Lower lobe of right lung (tissue), 2 donors: Measurements from ENCODE around the gene CSNK2B. TPM values are rescaled to one million over a fixed set of nuclear protein-coding genes. Genes with fewer than 3 reads are reported as not detected.
A peak's percentile ranks its signal among the peaks of the same experiment; 100 is the strongest.

Source experiments
- ATAC-seq, 2 donors: fragments of 200-7000 bp; cut with Tn5 transposase; one replicate each; pipeline ENCODE4 v1.9.1; 2020 to 2022; ENCODE audit warnings: mild to moderate bottlenecking in 2 of 2, moderate library complexity in 2 of 2
- DNase-seq: peaks from one replicate; pipeline ENCODE4 v3.0.0-alpha.2; 2020
- H3K27ac ChIP-seq: fragments of 200-600 bp; one replicate; pipeline ENCODE4 v1.8.0; 2022
- H3K27me3 ChIP-seq: fragments of 200-600 bp; one replicate; pipeline ENCODE4 v1.8.0; 2022; ENCODE audit warnings: low read depth
- H3K36me3 ChIP-seq: fragments of 200-600 bp; one replicate; pipeline ENCODE4 v1.8.0; 2022; ENCODE audit warnings: mild to moderate bottlenecking
- H3K4me1 ChIP-seq: fragments of 200-600 bp; one replicate; pipeline ENCODE4 v1.8.0; 2022
- H3K4me3 ChIP-seq: fragments of 200-600 bp; one replicate; pipeline ENCODE4 v1.8.0; 2022; ENCODE audit warnings: mild to moderate bottlenecking
- H3K9me3 ChIP-seq: fragments of 200-600 bp; one replicate; pipeline ENCODE4 v1.8.0; 2022
- CTCF ChIP-seq: fragments of 200-600 bp; IDR thresholded peaks from one replicate; pipeline ENCODE4 v1.8.0; 2022; ENCODE audit warnings: antibody characterized with exemption, mild to moderate bottlenecking
- intact Hi-C: fragments of 100-400 bp; cut with DNase I; formaldehyde crosslinking; loops from one replicate; pipeline ENCODE4 v1.11.0; 2022
- total RNA-seq: library from RNA; stranded (reverse); fragmentation: NEBNext Ultra II Directional; extraction: Animal tissue kit (Norgen Biotek cat#: 25700); gene quantifications from one replicate; pipeline ENCODE4 v1.2.1, GENCODE V29; 2021
- donor health status: DM: no; HTN: yes; CAD: no; lungs with severe emphysema.

Gene CSNK2B
- total RNA-seq, 1 donor from 2014 or later = 117 TPM

GRCh38 chr6:31662124-31662723 lies 3.7 kb upstream of the CSNK2B start:
- H3K36me3 ChIP-seq = peaks cover 34% of the 10 kb centered on the region
- intact Hi-C loops = no loop called here
- no peak overlapping the region for H3K27ac ChIP-seq
- DNase-seq = no peak
- no peaks in the 10 kb centered on the region for H3K27me3 ChIP-seq
- H3K4me3 ChIP-seq = no peak overlapping the region
- H3K9me3 ChIP-seq = no peaks in the 10 kb centered on the region
- H3K4me1 ChIP-seq = peaks cover 66% of the 10 kb centered on the region
- no peak for TF ChIP-seq CTCF
- ATAC-seq = no peak

DNA sequence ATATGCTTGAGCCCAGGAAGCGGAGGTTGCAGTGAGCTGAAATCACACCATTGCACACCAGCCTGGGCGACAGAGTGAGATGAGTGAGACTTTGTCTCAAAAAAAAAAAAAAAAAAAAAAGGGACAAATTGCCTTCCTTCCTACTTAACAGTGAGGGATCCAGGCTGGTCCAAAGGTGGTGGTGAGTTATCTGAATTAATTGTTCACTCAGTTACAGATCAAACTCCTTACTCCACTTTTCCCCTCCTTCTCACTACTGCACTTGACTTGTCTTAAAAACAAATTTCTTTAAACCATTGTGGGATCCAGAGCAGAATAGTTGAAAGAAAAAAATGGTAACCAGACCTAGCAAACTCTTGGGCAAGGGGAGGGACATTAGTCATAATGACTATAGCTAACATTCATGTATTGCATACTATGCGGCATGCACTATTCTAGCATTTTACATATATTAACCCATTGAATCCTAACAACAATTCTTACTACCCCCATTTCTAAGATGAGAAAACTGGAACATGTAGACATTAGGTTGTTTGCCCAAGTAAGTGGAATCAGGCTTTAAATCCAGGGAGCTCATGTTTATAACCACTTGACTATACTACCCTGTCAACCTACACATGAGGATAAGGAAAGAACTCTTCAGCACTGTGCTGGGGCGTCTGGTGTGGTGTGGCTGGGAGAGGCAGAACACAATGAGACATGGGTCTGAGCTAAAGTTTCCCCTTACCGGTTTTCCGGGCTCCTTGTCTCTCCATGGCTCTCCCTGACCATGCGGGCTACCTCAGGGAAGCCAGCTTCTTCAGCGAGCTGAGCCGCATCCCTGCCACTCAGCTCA lies 2.5 kb upstream of the CSNK2B start:
- Histone ChIP-seq H3K4me1 (peaks cover 66% of the 10 kb centered on the region), H3K9me3 (no peaks in the 10 kb centered on the region), H3K4me3 (peak overlapping the region; percentile 78), H3K27ac (peak overlapping the region; percentile 91), H3K27me3 (no peaks in the 10 kb centered on the region), H3K36me3 (peaks cover 36% of the 10 kb centered on the region)
- DNase-seq (no peak), ATAC-seq (no peak)
- no peak for TF ChIP-seq CTCF
- intact Hi-C loops = no loop called here

DNA sequence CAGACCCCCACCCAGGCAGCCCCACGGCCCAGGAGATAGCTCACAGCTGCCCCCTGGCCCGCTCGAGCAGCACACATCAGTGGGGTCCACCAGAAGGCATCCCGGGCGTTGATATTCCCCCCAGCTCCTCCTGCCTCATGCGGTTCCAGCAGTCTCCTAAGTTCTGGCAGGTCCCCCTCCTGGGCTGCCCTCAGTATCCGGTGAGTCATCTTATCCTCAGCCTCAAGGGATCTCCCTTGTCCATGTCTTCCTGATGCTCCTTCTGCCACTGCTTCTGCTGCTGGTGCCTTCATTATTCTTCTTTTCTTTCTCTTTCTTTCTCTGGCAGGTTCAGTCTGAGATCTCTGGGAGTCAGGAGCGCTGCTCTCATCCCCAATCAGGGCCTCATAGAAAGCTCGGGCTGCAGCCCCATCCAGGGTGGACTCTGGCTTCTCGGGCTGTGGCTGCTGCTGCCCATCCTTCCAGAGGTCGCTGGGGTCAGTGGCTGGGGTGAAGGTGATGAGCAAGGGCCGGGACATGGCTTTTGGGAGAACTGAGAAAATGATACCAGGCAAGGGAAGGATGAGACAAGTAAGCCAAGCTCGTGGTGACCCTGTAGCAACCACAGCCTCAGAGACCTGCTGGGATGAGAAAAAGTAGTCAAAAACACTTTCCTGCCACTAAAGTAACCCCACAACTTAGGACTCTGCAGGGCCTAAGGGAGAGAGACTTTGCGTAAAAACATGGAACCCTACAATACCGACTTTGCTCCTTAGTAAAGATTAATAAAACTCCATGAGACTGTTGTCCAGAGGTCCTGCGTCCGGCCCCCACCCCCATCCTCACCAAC lies 1.7 kb upstream of the CSNK2B start:
- peak overlapping the region; percentile 91 for H3K27ac ChIP-seq
- H3K9me3 ChIP-seq = no peaks in the 10 kb centered on the region
- DNase-seq (no peak), ATAC-seq (no peak)
- intact Hi-C loops = no loop called here
- no peak for TF ChIP-seq CTCF
- no peaks in the 10 kb centered on the region for H3K27me3 ChIP-seq
- H3K4me1 ChIP-seq = peaks cover 59% of the 10 kb centered on the region
- H3K4me3 ChIP-seq = peak overlapping the region; percentile 78
- peaks cover 45% of the 10 kb centered on the region for H3K36me3 ChIP-seq

DNA sequence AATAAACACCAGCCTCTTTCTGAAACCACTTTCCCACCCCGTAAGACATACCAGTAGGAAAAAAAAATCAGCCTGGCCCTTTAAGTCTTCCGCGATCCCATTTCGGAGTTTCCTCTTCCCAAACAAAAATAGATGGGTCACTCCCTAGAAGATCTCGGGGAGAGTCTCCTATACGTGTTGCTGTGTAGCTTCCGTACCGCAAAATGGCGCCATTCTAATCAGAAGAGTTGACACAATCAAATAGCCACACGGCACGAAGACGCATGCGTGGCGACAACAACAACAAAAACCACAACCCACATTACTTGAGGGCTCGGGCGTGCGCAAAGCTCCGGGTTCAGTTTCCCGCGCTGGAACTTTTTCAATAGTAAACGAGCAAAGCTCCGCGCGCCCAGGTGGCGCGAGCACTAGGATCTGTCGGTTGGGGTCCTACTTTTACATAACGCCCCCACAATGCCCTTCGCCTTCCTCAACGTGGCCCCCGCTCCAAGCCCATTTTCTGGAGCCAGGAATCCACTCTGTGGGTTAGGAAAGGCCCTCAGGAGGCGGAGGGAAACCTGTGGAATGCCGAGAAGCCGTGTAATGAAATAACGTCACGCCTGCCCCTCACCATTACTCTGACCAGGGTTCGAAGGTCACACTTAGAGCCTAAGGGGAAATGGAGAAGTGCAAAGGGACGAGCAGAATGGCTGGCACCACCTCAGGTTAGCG lies 935 bp upstream of the CSNK2B start, which contains the start of gene GPANK1:
GPANK1 (minus strand) TSS at position 208 of the 711 bp plus-strand sequence. CDS start 519 bp downstream, outside the sequence.
- TF ChIP-seq CTCF = no peak
- Histone ChIP-seq H3K36me3 (peaks cover 52% of the 10 kb centered on the region), H3K4me3 (peak within 1 kb of the TSS; percentile 78), H3K4me1 (peaks cover 51% of the 10 kb centered on the region), H3K27me3 (no peaks in the 10 kb centered on the region), H3K9me3 (no peaks in the 10 kb centered on the region), H3K27ac (peak within 1 kb of the TSS; percentile 91)
- peak; percentile 94 for DNase-seq
- ATAC-seq = peak; percentile 79 to 83
- intact Hi-C loops = no loop called here
